ENCODE measurements around the gene LSMEM2. TPM values are rescaled to one million over a fixed set of nuclear protein-coding genes. Genes with fewer than 3 reads are reported as not detected.

The LSMEM2 gene
- total RNA-seq, 1 experiment from 2014 or later: not detected

- BruUV-seq (replicated peaks): no TSS peak
- Histone ChIP-seq H3K27me3 (replicated peaks; ENCODE audit: insufficient read depth, low read depth, low read length, poor library complexity) (no peaks in the 10 kb centered on the region), H3K4me3 (ENCODE audit: low read depth, low read length, poor library complexity, severe bottlenecking) (no peak overlapping the region), H3K36me3 (ENCODE audit: insufficient read depth, low read length, poor library complexity, severe bottlenecking) (peaks cover 15% of the 10 kb centered on the region), H3K4me1 (ENCODE audit: insufficient read depth, low read length, poor library complexity, severe bottlenecking) (no peaks in the 10 kb centered on the region), H3K27ac (ENCODE audit: low read depth, low read length, poor library complexity, severe bottlenecking) (no peak overlapping the region), H3K9me3 (ENCODE audit: low read depth, low read length, poor library complexity, severe bottlenecking) (no peaks in the 10 kb centered on the region)
- POLR2A ChIA-PET (ENCODE audit: low non-redundant PET): no interaction called here
- CTCF ChIA-PET: interaction anchor here (0.6 kb wide), 1 partner anchor 128 kb away, joined by 5 read pairs; no protein-coding TSS in a partner anchor
- intact Hi-C loops (cut with micrococcal nuclease; ENCODE audit: unreplicated experiment): no loop called here
- TF ChIP-seq, protein P1, sequence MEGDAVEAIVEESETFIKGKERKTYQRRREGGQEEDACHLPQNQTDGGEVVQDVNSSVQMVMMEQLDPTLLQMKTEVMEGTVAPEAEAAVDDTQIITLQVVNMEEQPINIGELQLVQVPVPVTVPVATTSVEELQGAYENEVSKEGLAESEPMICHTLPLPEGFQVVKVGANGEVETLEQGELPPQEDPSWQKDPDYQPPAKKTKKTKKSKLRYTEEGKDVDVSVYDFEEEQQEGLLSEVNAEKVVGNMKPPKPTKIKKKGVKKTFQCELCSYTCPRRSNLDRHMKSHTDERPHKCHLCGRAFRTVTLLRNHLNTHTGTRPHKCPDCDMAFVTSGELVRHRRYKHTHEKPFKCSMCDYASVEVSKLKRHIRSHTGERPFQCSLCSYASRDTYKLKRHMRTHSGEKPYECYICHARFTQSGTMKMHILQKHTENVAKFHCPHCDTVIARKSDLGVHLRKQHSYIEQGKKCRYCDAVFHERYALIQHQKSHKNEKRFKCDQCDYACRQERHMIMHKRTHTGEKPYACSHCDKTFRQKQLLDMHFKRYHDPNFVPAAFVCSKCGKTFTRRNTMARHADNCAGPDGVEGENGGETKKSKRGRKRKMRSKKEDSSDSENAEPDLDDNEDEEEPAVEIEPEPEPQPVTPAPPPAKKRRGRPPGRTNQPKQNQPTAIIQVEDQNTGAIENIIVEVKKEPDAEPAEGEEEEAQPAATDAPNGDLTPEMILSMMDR (conservative IDR thresholded peaks at IDR 0.05; ENCODE audit: low read depth, low read length): peak; percentile 50
- TF ChIP-seq EZH2 (IDR thresholded peaks at IDR 0.05; ENCODE audit: borderline replicate concordance, low read depth, low read length, poor library complexity, severe bottlenecking): no peak
- DNase-seq (ENCODE audit: low spot score): no peak
Measured at GRCh38 chr3:50256978-50257890, 21.7 kb upstream of the LSMEM2 start.

GRCh38 chr3:50258029-50258680 is 20.7 kb upstream of the LSMEM2 start:
- Histone ChIP-seq H3K9me3 (ENCODE audit: low read depth, low read length, poor library complexity, severe bottlenecking) (no peaks in the 10 kb centered on the region), H3K4me3 (ENCODE audit: low read depth, low read length, poor library complexity, severe bottlenecking) (no peak overlapping the region), H3K4me1 (ENCODE audit: insufficient read depth, low read length, poor library complexity, severe bottlenecking) (no peaks in the 10 kb centered on the region), H3K36me3 (ENCODE audit: insufficient read depth, low read length, poor library complexity, severe bottlenecking) (peaks cover 15% of the 10 kb centered on the region), H3K27me3 (replicated peaks; ENCODE audit: insufficient read depth, low read depth, low read length, poor library complexity) (no peaks in the 10 kb centered on the region), H3K27ac (ENCODE audit: low read depth, low read length, poor library complexity, severe bottlenecking) (no peak overlapping the region)
- TF ChIP-seq EZH2 (IDR thresholded peaks at IDR 0.05; ENCODE audit: borderline replicate concordance, low read depth, low read length, poor library complexity, severe bottlenecking): no peak
- TF ChIP-seq, protein P1 (conservative IDR thresholded peaks at IDR 0.05; ENCODE audit: low read depth, low read length): no peak
- DNase-seq (ENCODE audit: low spot score): no peak
- no TSS peak for BruUV-seq (replicated peaks)
- ChIA-PET CTCF (interaction anchor here (0.6 kb wide), 2 partner anchors 101 to 129 kb away, joined by 3 to 5 read pairs; no protein-coding TSS in a partner anchor), POLR2A (ENCODE audit: low non-redundant PET) (interaction anchor here (0.6 kb wide), 1 partner anchor 28 kb away, joined by 5 read pairs; no protein-coding TSS in a partner anchor)
- intact Hi-C loops (cut with micrococcal nuclease; ENCODE audit: unreplicated experiment): no loop called here

DNA sequence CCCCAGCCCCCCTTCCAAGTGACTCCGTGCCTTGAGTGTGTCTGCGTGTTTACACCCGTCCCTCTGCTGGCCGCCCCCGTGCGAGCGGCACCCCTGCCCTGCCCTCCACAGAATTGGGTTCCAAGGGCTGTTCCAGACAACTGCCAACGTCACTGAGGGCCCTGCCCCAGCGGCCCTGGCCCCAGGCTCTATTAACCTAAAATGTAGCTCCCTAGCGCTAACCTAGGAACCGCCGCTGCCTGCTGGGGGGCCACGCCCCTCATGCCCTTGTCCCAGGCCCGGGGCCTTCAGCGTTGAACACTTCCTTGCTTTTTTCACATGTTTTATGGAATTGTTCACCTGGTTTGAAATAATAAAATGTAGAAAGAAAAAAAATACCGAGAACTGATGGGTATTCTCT is 19.9 kb upstream of the LSMEM2 start:
- H3K4me1 ChIP-seq (ENCODE audit: insufficient read depth, low read length, poor library complexity, severe bottlenecking): no peaks in the 10 kb centered on the region
- H3K9me3 ChIP-seq (ENCODE audit: low read depth, low read length, poor library complexity, severe bottlenecking): no peaks in the 10 kb centered on the region
- no peak overlapping the region for H3K4me3 ChIP-seq (ENCODE audit: low read depth, low read length, poor library complexity, severe bottlenecking)
- TF ChIP-seq EZH2 (IDR thresholded peaks at IDR 0.05; ENCODE audit: borderline replicate concordance, low read depth, low read length, poor library complexity, severe bottlenecking): no peak
- TF ChIP-seq, protein P1 (conservative IDR thresholded peaks at IDR 0.05; ENCODE audit: low read depth, low read length): no peak
- DNase-seq (ENCODE audit: low spot score): no peak
- POLR2A ChIA-PET (ENCODE audit: low non-redundant PET): interaction anchor here (0.6 kb wide), 2 partner anchors 29 to 179 kb away, joined by 5 to 7 read pairs; no protein-coding TSS in a partner anchor
- peaks cover 15% of the 10 kb centered on the region for H3K36me3 ChIP-seq (ENCODE audit: insufficient read depth, low read length, poor library complexity, severe bottlenecking)
- H3K27ac ChIP-seq (ENCODE audit: low read depth, low read length, poor library complexity, severe bottlenecking): no peak overlapping the region
- no peaks in the 10 kb centered on the region for H3K27me3 ChIP-seq (replicated peaks; ENCODE audit: insufficient read depth, low read depth, low read length, poor library complexity)
- BruUV-seq (replicated peaks): no TSS peak
- CTCF ChIA-PET: interaction anchor here (0.6 to 0.7 kb wide), 2 partner anchors 26 to 28 kb away, joined by 3 read pairs; no protein-coding TSS in a partner anchor
- intact Hi-C loops (cut with micrococcal nuclease; ENCODE audit: unreplicated experiment): no loop called here

Data from A673 (cell line).